ENCODE results near the gene HOOK1. TPM values are rescaled to one million over a fixed set of nuclear protein-coding genes. Genes with fewer than 3 reads are reported as not detected.

Gene HOOK1
- polyA plus RNA-seq, 1 of the 3 experiments (the other 2 are of a cell fraction): 0.35 TPM

- no peaks in the 10 kb centered on the region for H3K9me2 ChIP-seq
- no peak for DNase-seq
- no peak overlapping the region for H3K4me3 ChIP-seq (ENCODE audit: low read depth in 2 of 2, low read length in 1 of 2)
- no peaks in the 10 kb centered on the region for H4K20me1 ChIP-seq (ENCODE audit: insufficient read depth)
- no peaks in the 10 kb centered on the region for H3K9me3 ChIP-seq
- TF ChIP-seq MAX (IDR thresholded peaks at IDR 0.05; ENCODE audit: low read depth) (no peak), FOXJ3 (CRISPR knock-in tag; IDR thresholded peaks at IDR 0.05) (no peak), MXI1 (IDR thresholded peaks at IDR 0.05; ENCODE audit: low read depth, low read length) (no peak), RCOR1 (IDR thresholded peaks at IDR 0.05; ENCODE audit: low read length) (no peak), CHD2 (IDR thresholded peaks at IDR 0.05; ENCODE audit: low read length, partially characterized antibody) (no peak), EZH2phosphoT487 (IDR thresholded peaks at IDR 0.05; ENCODE audit: borderline replicate concordance, low read depth) (no peak), FOSL2 (IDR thresholded peaks at IDR 0.05; ENCODE audit: borderline replicate concordance, low read depth) (no peak), NRF1 (IDR thresholded peaks at IDR 0.05; ENCODE audit: low read depth, low read length) (no peak), RXRA (IDR thresholded peaks at IDR 0.05; ENCODE audit: borderline replicate concordance, low read depth) (no peak), GABPA (IDR thresholded peaks at IDR 0.05; ENCODE audit: low read depth) (no peak), JUND (IDR thresholded peaks at IDR 0.05) (no peak), NFIC (IDR thresholded peaks at IDR 0.05; ENCODE audit: borderline replicate concordance) (no peak), SIN3A (IDR thresholded peaks at IDR 0.05; ENCODE audit: borderline replicate concordance, low read depth, low read length) (no peak), PBX3 (IDR thresholded peaks at IDR 0.05) (no peak)
- TF ChIP-seq, protein P1, sequence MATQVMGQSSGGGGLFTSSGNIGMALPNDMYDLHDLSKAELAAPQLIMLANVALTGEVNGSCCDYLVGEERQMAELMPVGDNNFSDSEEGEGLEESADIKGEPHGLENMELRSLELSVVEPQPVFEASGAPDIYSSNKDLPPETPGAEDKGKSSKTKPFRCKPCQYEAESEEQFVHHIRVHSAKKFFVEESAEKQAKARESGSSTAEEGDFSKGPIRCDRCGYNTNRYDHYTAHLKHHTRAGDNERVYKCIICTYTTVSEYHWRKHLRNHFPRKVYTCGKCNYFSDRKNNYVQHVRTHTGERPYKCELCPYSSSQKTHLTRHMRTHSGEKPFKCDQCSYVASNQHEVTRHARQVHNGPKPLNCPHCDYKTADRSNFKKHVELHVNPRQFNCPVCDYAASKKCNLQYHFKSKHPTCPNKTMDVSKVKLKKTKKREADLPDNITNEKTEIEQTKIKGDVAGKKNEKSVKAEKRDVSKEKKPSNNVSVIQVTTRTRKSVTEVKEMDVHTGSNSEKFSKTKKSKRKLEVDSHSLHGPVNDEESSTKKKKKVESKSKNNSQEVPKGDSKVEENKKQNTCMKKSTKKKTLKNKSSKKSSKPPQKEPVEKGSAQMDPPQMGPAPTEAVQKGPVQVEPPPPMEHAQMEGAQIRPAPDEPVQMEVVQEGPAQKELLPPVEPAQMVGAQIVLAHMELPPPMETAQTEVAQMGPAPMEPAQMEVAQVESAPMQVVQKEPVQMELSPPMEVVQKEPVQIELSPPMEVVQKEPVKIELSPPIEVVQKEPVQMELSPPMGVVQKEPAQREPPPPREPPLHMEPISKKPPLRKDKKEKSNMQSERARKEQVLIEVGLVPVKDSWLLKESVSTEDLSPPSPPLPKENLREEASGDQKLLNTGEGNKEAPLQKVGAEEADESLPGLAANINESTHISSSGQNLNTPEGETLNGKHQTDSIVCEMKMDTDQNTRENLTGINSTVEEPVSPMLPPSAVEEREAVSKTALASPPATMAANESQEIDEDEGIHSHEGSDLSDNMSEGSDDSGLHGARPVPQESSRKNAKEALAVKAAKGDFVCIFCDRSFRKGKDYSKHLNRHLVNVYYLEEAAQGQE (IDR thresholded peaks at IDR 0.05; ENCODE audit: low read depth, low read length): no peak
- TF ChIP-seq, protein P2, sequence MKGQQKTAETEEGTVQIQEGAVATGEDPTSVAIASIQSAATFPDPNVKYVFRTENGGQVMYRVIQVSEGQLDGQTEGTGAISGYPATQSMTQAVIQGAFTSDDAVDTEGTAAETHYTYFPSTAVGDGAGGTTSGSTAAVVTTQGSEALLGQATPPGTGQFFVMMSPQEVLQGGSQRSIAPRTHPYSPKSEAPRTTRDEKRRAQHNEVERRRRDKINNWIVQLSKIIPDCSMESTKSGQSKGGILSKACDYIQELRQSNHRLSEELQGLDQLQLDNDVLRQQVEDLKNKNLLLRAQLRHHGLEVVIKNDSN (IDR thresholded peaks at IDR 0.05; ENCODE audit: borderline replicate concordance, low read depth): no peak
- no peaks in the 10 kb centered on the region for H3K4me1 ChIP-seq (ENCODE audit: control insufficient read depth in 1 of 2, insufficient read depth in 2 of 2, low read depth in 1 of 2, low read length in 1 of 2)
- no peak overlapping the region for H3K4me2 ChIP-seq
- no peaks in the 10 kb centered on the region for H3K27me3 ChIP-seq (ENCODE audit: insufficient read depth)
- ChIA-PET CTCF (interaction anchor here (2.6 kb wide), 1 partner anchor 90 kb away, joined by 11 read pairs; no protein-coding TSS in a partner anchor), POLR2A (no interaction called here)
- no peaks in the 10 kb centered on the region for H3K79me2 ChIP-seq (ENCODE audit: insufficient read depth)
- H3F3A ChIP-seq (replicated peaks; ENCODE audit: insufficient read depth): no peaks in the 10 kb centered on the region
- H3K36me3 ChIP-seq (replicated peaks in 1 of 2; ENCODE audit: control insufficient read depth in 1 of 2, insufficient read depth in 2 of 2, low read length in 1 of 2): no peaks in the 10 kb centered on the region
- no peak overlapping the region for H3K9ac ChIP-seq
- 85% methylated on average over 4 of the region's 4 CpGs for WGBS (ENCODE audit: low lambda C conversion rate)
- H2AFZ ChIP-seq (ENCODE audit: low read depth): no peak overlapping the region
- no peak overlapping the region for H3K27ac ChIP-seq (ENCODE audit: low read depth in 2 of 2, low read length in 1 of 2)
Observed at GRCh38 chr1:59856725-59857338, 42.1 kb downstream of the HOOK1 start.

All from SK-N-SH (cell line).